HEK293 (cell line): ENCODE results near the gene ZNF22.
A peak's percentile ranks its signal among the peaks of the same experiment; 100 is the strongest.

ENCODE experiments used
- BCL11A ChIP-seq: fragments of 450-650 bp; formaldehyde crosslinking; IDR thresholded peaks from 2 replicates; pipeline ENCODE4 v1.5.1; 2016; ENCODE audit warnings: low read depth, missing biosample characterization, missing genetic modification characterization
- GLI2 ChIP-seq: fragments of 450-650 bp; formaldehyde crosslinking; IDR thresholded peaks from 2 replicates; pipeline ENCODE4; 2017; ENCODE audit warnings: missing biosample characterization, missing genetic modification characterization, low read depth, borderline replicate concordance
- TCF7L2 ChIP-seq: IDR thresholded peaks from 2 replicates; pipeline ENCODE4 v1.6.1; 2011; ENCODE audit warnings: low read depth, mild to moderate bottlenecking, inconsistent platforms, low read length, moderate library complexity, borderline replicate concordance
- ZNF157 ChIP-seq: fragments of 450-650 bp; formaldehyde crosslinking; IDR thresholded peaks from 2 replicates; pipeline ENCODE4 v1.5.1; 2016; ENCODE audit warnings: missing biosample characterization, missing genetic modification characterization
- ZNF335 ChIP-seq: fragments of 450-650 bp; formaldehyde crosslinking; conservative IDR thresholded peaks from 2 replicates; pipeline ENCODE4 v1.5.1; 2016; ENCODE audit warnings: missing biosample characterization, missing genetic modification characterization
- ZNF549 ChIP-seq: fragments of 450-650 bp; IDR thresholded peaks from 2 replicates; pipeline ENCODE4 v1.5.1; 2018; ENCODE audit warnings: missing biosample characterization, missing genetic modification characterization, mild to moderate bottlenecking, inconsistent platforms, moderate library complexity
- ZNF707 ChIP-seq: fragments of 450-650 bp; formaldehyde crosslinking; IDR thresholded peaks from 2 replicates; pipeline ENCODE4 v1.5.1; 2016; ENCODE audit warnings: missing biosample characterization, missing genetic modification characterization
- TF ChIP-seq, protein P1 (sequence below): sonication (generic); formaldehyde crosslinking; IDR thresholded peaks from 2 replicates; pipeline ENCODE4 v1.8.1; 2022; ENCODE audit warnings: mild to moderate bottlenecking, moderate library complexity, missing genetic modification reagents
- TF ChIP-seq, protein P2 (sequence below): fragments of 450-650 bp; formaldehyde crosslinking; IDR thresholded peaks from 2 replicates; pipeline ENCODE4 v1.5.1; 2016; ENCODE audit warnings: missing biosample characterization, missing genetic modification characterization
- TF ChIP-seq, protein P3 (sequence below): fragments of 450-650 bp; formaldehyde crosslinking; IDR thresholded peaks from 2 replicates; pipeline ENCODE4 v1.5.1; 2016; ENCODE audit warnings: missing biosample characterization, missing genetic modification characterization

DNA sequence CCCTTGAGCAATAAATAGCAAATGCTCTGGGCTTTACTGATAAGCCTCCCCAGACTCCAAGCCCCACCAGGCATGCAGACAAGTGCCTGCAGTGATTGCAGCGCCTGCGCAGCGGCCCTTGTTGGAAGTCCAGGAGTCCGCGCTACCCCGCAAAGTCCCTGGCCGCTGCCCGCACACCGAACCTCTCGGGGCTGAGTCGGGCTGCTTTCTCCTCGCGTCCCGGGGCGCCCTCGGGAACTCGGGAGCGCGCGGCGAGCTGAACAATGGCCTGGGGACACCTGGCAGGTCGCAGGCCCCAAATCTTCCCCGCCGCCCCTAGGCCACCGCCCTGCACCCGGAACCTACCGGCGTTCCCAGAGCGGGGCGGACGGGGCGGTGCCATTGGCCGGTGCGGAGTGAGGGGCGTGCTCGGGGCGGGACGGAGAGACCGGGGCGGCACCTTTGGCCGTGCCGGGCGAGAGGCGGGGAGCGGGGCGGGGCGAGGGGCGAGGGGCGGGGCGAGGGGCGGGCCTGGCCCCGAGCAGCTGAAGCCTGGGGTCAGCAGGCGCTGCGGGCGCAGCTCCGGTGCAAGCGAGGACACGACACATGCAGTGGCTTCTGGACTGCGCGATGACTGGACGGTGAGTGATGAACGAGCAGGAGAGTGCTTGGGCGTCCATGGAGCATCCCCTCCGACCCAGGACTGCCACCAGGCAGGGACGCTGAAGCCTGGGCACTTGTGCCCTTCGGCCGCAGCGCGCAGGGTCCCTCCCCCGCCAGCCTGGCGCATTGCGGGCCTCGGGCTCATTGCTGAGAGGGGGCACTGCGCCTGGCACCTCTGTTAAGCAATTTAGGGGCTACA is 41.3 kb upstream of the ZNF22 start, which contains the start of gene RASSF4:
- TF ChIP-seq, protein P1, sequence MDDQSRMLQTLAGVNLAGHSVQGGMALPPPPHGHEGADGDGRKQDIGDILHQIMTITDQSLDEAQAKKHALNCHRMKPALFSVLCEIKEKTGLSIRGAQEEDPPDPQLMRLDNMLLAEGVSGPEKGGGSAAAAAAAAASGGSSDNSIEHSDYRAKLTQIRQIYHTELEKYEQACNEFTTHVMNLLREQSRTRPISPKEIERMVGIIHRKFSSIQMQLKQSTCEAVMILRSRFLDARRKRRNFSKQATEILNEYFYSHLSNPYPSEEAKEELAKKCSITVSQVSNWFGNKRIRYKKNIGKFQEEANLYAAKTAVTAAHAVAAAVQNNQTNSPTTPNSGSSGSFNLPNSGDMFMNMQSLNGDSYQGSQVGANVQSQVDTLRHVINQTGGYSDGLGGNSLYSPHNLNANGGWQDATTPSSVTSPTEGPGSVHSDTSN, result peak; percentile 62; the same call in 1 of the 2 replicates
- no peak for TF ChIP-seq ZNF707 (tag by site-specific recombination)
- no peak for TF ChIP-seq ZNF549 (tag by site-specific recombination)
- TF ChIP-seq, protein P2, sequence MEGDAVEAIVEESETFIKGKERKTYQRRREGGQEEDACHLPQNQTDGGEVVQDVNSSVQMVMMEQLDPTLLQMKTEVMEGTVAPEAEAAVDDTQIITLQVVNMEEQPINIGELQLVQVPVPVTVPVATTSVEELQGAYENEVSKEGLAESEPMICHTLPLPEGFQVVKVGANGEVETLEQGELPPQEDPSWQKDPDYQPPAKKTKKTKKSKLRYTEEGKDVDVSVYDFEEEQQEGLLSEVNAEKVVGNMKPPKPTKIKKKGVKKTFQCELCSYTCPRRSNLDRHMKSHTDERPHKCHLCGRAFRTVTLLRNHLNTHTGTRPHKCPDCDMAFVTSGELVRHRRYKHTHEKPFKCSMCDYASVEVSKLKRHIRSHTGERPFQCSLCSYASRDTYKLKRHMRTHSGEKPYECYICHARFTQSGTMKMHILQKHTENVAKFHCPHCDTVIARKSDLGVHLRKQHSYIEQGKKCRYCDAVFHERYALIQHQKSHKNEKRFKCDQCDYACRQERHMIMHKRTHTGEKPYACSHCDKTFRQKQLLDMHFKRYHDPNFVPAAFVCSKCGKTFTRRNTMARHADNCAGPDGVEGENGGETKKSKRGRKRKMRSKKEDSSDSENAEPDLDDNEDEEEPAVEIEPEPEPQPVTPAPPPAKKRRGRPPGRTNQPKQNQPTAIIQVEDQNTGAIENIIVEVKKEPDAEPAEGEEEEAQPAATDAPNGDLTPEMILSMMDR (tag by site-specific recombination), result no peak
- TF ChIP-seq, protein P3, sequence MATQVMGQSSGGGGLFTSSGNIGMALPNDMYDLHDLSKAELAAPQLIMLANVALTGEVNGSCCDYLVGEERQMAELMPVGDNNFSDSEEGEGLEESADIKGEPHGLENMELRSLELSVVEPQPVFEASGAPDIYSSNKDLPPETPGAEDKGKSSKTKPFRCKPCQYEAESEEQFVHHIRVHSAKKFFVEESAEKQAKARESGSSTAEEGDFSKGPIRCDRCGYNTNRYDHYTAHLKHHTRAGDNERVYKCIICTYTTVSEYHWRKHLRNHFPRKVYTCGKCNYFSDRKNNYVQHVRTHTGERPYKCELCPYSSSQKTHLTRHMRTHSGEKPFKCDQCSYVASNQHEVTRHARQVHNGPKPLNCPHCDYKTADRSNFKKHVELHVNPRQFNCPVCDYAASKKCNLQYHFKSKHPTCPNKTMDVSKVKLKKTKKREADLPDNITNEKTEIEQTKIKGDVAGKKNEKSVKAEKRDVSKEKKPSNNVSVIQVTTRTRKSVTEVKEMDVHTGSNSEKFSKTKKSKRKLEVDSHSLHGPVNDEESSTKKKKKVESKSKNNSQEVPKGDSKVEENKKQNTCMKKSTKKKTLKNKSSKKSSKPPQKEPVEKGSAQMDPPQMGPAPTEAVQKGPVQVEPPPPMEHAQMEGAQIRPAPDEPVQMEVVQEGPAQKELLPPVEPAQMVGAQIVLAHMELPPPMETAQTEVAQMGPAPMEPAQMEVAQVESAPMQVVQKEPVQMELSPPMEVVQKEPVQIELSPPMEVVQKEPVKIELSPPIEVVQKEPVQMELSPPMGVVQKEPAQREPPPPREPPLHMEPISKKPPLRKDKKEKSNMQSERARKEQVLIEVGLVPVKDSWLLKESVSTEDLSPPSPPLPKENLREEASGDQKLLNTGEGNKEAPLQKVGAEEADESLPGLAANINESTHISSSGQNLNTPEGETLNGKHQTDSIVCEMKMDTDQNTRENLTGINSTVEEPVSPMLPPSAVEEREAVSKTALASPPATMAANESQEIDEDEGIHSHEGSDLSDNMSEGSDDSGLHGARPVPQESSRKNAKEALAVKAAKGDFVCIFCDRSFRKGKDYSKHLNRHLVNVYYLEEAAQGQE (tag by site-specific recombination), result no peak
- TF ChIP-seq ZNF335, result peak; percentile 96
- TF ChIP-seq ZNF157 (tag by site-specific recombination), result no peak
- TF ChIP-seq TCF7L2, result no peak
- peak; percentile 59; the same call in 1 of the 2 replicates for TF ChIP-seq BCL11A (tag by site-specific recombination)
- no peak for TF ChIP-seq GLI2 (tag by site-specific recombination)
